Measurements from ENCODE around the gene TMEM39A. TPM values are rescaled to one million over a fixed set of nuclear protein-coding genes. Genes with fewer than 3 reads are reported as not detected.

TMEM39A gene
- polyA plus RNA-seq, 1 donor = 37.7 TPM

DNA sequence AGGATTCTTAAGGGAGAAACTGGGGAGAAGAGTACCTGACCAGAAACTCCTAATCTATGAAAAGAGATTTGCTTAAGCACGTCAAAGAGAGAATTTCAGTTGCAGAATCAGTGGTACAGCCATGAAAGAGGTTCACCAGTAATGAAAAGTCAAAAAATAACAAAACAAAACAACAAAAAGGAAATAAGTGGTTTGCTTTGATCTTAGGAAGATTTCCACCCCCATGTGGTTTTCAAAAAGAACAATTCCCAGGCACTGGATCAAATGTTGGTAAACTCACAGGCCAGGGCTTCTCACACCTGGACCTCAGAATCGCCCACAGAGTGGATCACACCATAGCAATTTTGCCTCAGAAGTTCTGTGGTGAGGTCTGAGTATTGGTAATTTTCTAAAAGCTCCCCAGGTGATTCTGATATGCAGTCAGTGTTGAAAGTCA lies 67.5 kb downstream of the TMEM39A start:
- no peak for DNase-seq

DNA sequence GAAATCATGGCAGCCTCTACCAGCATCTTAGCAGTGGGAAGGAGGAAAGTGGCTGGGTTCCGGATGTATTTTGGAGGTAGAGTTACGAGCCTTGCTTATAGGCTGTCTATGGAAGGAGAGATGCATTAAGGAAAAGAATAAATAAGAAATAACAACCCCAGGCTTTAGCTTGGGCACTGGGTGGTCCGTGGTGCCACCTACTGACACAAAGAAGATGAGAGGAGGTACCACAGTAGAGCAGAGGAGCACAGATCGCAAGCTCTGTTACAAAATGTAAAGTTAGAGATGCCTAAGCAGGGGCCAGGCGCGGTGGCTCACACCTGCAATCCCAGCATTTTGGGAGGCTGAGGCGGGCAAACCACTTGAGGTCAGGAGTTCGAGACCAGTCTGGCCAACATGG lies 74.8 kb downstream of the TMEM39A start:
- DNase-seq = no peak

DNA sequence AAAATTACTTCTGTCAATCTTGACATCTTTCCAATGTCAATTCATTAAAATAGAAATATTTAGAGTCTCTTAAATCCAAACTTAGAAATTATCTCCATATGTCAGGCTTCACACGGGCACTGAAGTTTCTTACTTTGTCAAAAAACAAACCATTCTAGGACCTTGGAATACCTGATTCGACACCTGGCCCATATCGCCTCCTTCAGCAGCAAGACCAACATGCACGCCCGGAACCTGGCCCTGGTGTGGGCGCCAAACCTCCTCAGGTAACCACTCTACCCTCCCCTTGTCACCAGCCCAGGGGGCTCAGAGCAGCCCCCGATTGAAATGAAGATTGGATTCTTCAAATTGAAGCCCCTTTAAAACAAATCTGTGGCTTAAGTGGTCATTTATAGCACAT lies 81.3 kb downstream of the TMEM39A start:
- DNase-seq = no peak

DNA sequence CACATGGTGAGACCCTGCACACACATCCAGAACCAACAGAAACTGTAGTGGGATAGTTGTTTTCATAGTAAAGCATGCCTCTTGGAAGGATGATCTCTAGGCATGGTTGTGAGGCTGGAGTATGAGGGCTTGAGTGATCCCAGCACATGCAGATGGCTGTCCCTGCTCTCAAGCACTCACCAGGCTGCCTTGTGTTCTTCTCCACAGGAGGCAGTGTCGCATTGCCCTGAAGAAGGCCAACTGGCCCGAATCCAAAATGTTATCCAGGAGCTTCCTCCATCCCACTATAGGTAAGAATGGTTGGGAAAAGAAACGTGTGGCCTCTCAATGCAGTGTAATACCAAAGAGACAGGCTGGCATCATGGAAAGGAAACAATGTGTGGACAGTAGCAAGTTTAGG lies 82.7 kb downstream of the TMEM39A start:
- DNase-seq = no peak

Other genes starting within 250 kb of the TMEM39A start
- gene B4GALT4, start 222.7 kb downstream of the TMEM39A start, polyA plus RNA-seq (ENCODE audit: insufficient read length) = 9.5 TPM
- 12.0 TPM for gene ARHGAP31, start 169.2 kb downstream of the TMEM39A start, polyA plus RNA-seq (ENCODE audit: insufficient read length)
- gene POGLUT1, start 5.3 kb upstream of the TMEM39A start, polyA plus RNA-seq (ENCODE audit: insufficient read length) = 9.7 TPM
- 70.1 TPM for gene TIMMDC1, start 34.9 kb upstream of the TMEM39A start, polyA plus RNA-seq (ENCODE audit: insufficient read length)
- gene CD80, start 96.0 kb upstream of the TMEM39A start, polyA plus RNA-seq (ENCODE audit: insufficient read length) = not detected
- 10.4 TPM for gene ADPRH, start 115.9 kb upstream of the TMEM39A start, polyA plus RNA-seq (ENCODE audit: insufficient read length)
- gene PLA1A, start 134.3 kb upstream of the TMEM39A start, polyA plus RNA-seq (ENCODE audit: insufficient read length) = 0.27 TPM
- 23.8 TPM for gene POPDC2, start 197.0 kb upstream of the TMEM39A start, polyA plus RNA-seq (ENCODE audit: insufficient read length)
- 74.6 TPM for gene COX17, start 213.8 kb upstream of the TMEM39A start, polyA plus RNA-seq (ENCODE audit: insufficient read length)
- 1.1 TPM for gene CFAP91, start 239.4 kb upstream of the TMEM39A start, polyA plus RNA-seq (ENCODE audit: insufficient read length)